HepG2 (cell line): ENCODE measurements around the gene ATAD3C. TPM values are rescaled to one million over a fixed set of nuclear protein-coding genes. Genes with fewer than 3 reads are reported as not detected.
A peak's percentile ranks its signal among the peaks of the same experiment; 100 is the strongest.

ENCODE experiments used
- ASH2L ChIP-seq: fragments of 300-600, 200-600 bp; sonication (generic); IDR thresholded peaks from 2 replicates; pipeline ENCODE4 v1.7.0; 2017; ENCODE audit warnings: low read depth, mild to moderate bottlenecking, moderate library complexity, mixed read lengths, low read length; ENCODE audit not compliant: insufficient read length
- CBX2 ChIP-seq, 2 experiments: fragments of 200-600 bp in 1 of 2; sonication (generic); formaldehyde crosslinking in 1 of 2; IDR thresholded peaks; 2 replicates each; pipeline versions ENCODE4 v1.7.0 to v1.8.1; 2018 to 2022; ENCODE audit warnings: low read depth in 2 of 2, low read length in 1 of 2, mild to moderate bottlenecking in 1 of 2, missing genetic modification reagents in 1 of 2
- CREM ChIP-seq, 2 experiments: sonication (generic) in 1 of 2; formaldehyde crosslinking in 1 of 2; IDR thresholded peaks; 2 replicates each; pipeline versions ENCODE4 v1.4.0 to v1.6.1; 2016 to 2020; ENCODE audit warnings: antibody characterized with exemption in 1 of 2, mild to moderate bottlenecking in 1 of 2, missing genetic modification reagents in 1 of 2
- ELK4 ChIP-seq: sonication (generic); formaldehyde crosslinking; IDR thresholded peaks from 2 replicates; pipeline ENCODE4 v1.9.0; 2021; ENCODE audit warnings: missing genetic modification reagents, borderline replicate concordance
- GTF3A ChIP-seq: sonication (generic); formaldehyde crosslinking; conservative IDR thresholded peaks from 2 replicates; pipeline ENCODE4 v1.4.0; 2020; ENCODE audit warnings: mild to moderate bottlenecking, missing genetic modification reagents
- ISX ChIP-seq: sonication (generic); formaldehyde crosslinking; conservative IDR thresholded peaks from 2 replicates; pipeline ENCODE4 v1.5.0; 2020; ENCODE audit warnings: missing genetic modification reagents
- KAT2B ChIP-seq: fragments of 150-350 bp; IDR thresholded peaks from 2 replicates; pipeline ENCODE4 v1.6.1; 2014; ENCODE audit warnings: low read depth, low read length, borderline replicate concordance
- KIAA2018 ChIP-seq: sonication (generic); formaldehyde crosslinking; IDR thresholded peaks from 2 replicates; pipeline ENCODE4 v1.5.0; 2020; ENCODE audit warnings: mild to moderate bottlenecking, missing genetic modification reagents, borderline replicate concordance
- MTA3 ChIP-seq: sonication (generic); formaldehyde crosslinking; IDR thresholded peaks from 2 replicates; pipeline ENCODE4 v1.4.0; 2020; ENCODE audit warnings: missing genetic modification reagents
- MTERF4 ChIP-seq: sonication (generic); formaldehyde crosslinking; IDR thresholded peaks from 2 replicates; pipeline ENCODE4 v1.8.0; 2023; ENCODE audit warnings: mild to moderate bottlenecking, missing genetic modification reagents
- SRSF1 ChIP-seq: fragments of 200-400 bp; formaldehyde crosslinking; optimal IDR thresholded peaks from 2 replicates; pipeline ENCODE3; 2017; ENCODE audit warnings: mild to moderate bottlenecking, low read depth, low read length, moderate library complexity
- TMF1 ChIP-seq: sonication (generic); formaldehyde crosslinking; IDR thresholded peaks from 2 replicates; pipeline ENCODE4 v1.8.1; 2022; ENCODE audit warnings: low read depth, missing genetic modification reagents
- ZNF496 ChIP-seq: sonication (generic); formaldehyde crosslinking; IDR thresholded peaks from 2 replicates; pipeline ENCODE4 v1.8.1; 2023; ENCODE audit warnings: mild to moderate bottlenecking, moderate library complexity, missing genetic modification reagents; ENCODE audit not compliant: insufficient replicate concordance
- ZNF644 ChIP-seq: IDR thresholded peaks from 2 replicates; pipeline ENCODE4 v1.6.1; 2016; ENCODE audit warnings: low read depth
- ZNF788 ChIP-seq: sonication (generic); formaldehyde crosslinking; IDR thresholded peaks from 2 replicates; pipeline ENCODE4 v1.5.0; 2020; ENCODE audit warnings: mild to moderate bottlenecking, missing genetic modification reagents, borderline replicate concordance
- ZNF883 ChIP-seq: sonication (generic); formaldehyde crosslinking; IDR thresholded peaks from 2 replicates; pipeline ENCODE4 v1.5.1; 2020; ENCODE audit warnings: mild to moderate bottlenecking, missing genetic modification reagents; ENCODE audit errors: not compliant biosample characterization
- ZSCAN21 ChIP-seq: sonication (generic); formaldehyde crosslinking; IDR thresholded peaks from 2 replicates; pipeline ENCODE4 v1.8.0; 2022; ENCODE audit warnings: mild to moderate bottlenecking, missing genetic modification reagents, moderate library complexity, borderline replicate concordance
- polyA plus RNA-seq, 8 experiments: library from polyadenylated mRNA; depleted of rRNA in 3 of 8; stranded (reverse) in 7 of 8; unstranded in 1 of 8; fragments of >200 nt; fragmentation: Illumina TruSeq in 4 of 8; extraction: Trizol in 4 of 8; gene quantifications; 2 replicates each; pipeline versions ENCODE4 v1.2.1 to v1.2.3, GENCODE V29; 2011 to 2016; ENCODE audit warnings: low read depth in 4 of 8, missing spikeins in 1 of 8, mixed read lengths in 1 of 8; ENCODE audit not compliant: insufficient read depth in 1 of 8
- total RNA-seq, 5 experiments: library from RNA; depleted of rRNA; stranded (reverse); fragments of >200 nt; fragmentation: Illumina TruSeq; extraction: Trizol; gene quantifications; 2 replicates each; pipeline ENCODE4 v1.2.3, GENCODE V29; 2016; ENCODE audit warnings: low read depth in 1 of 5

ATAD3C gene
- total and polyA plus RNA-seq, 2 of the 13 experiments (the other 11 are each of a cell fraction or from before 2014, with no cell fraction given), result 2.4 to 3.2 TPM

- no peak; the same call in 1 of the 2 replicates for TF ChIP-seq MTERF4 (CRISPR knock-in tag)
- peak; percentile 63; the same call in 1 of the 2 replicates for TF ChIP-seq ZSCAN21 (CRISPR knock-in tag)
- no peak for TF ChIP-seq ISX
- no peak for TF ChIP-seq ELK4 (CRISPR knock-in tag)
- no peak for TF ChIP-seq ZNF644 (CRISPR knock-in tag)
- TF ChIP-seq GTF3A, result 0 out of 2 replicates have a peak, but pooled peaks have one; percentile 51
- TF ChIP-seq CREM (IDR thresholded peaks at IDR 0.05), result no peak
- no peak for TF ChIP-seq CREM (CRISPR knock-in tag; IDR thresholded peaks at IDR 0.05)
- TF ChIP-seq KIAA2018 (CRISPR knock-in tag), result no peak
- TF ChIP-seq SRSF1, result peak; percentile 75
- no peak for TF ChIP-seq ZNF883
- no peak for TF ChIP-seq ZNF496 (CRISPR knock-in tag)
- TF ChIP-seq MTA3 (CRISPR knock-in tag), result no peak
- TF ChIP-seq ASH2L, result peak; percentile 24
- TF ChIP-seq CBX2 (IDR thresholded peaks at IDR 0.05; ENCODE audit: low read depth, low read length), result no peak
- TF ChIP-seq CBX2 (CRISPR knock-in tag; IDR thresholded peaks at IDR 0.05; ENCODE audit: low read depth), result no peak
- peak; percentile 77; the same call in 1 of the 2 replicates for TF ChIP-seq ZNF788
- peak; percentile 85; the same call in 1 of the 2 replicates for TF ChIP-seq TMF1 (CRISPR knock-in tag)
- TF ChIP-seq KAT2B, result no peak
Observed at GRCh38 chr1:1441002-1441888, 8.2 kb upstream of the ATAD3C start (continued).
